Measurements from ENCODE around the gene C16orf87. TPM values are rescaled to one million over a fixed set of nuclear protein-coding genes. Genes with fewer than 3 reads are reported as not detected.

C16orf87 gene
- total RNA-seq, 1 donor = 9.8 TPM

- Histone ChIP-seq H3K9me3 (ENCODE audit: low read depth, low read length) (no peaks in the 10 kb centered on the region), H3K27me3 (ENCODE audit: insufficient read depth, low read length) (no peaks in the 10 kb centered on the region), H4K20me1 (ENCODE audit: insufficient read depth, low read length) (no peaks in the 10 kb centered on the region), H3K36me3 (ENCODE audit: insufficient read depth, low read length) (no peaks in the 10 kb centered on the region), H3K27ac (ENCODE audit: low read depth, low read length) (no peak overlapping the region), H3K4me2 (ENCODE audit: insufficient read depth, low read length) (no peak overlapping the region), H3K4me3 (ENCODE audit: insufficient read depth, low read length) (no peak overlapping the region), H3K4me1 (ENCODE audit: insufficient read depth, low read length) (no peaks in the 10 kb centered on the region), H3K79me2 (ENCODE audit: insufficient read depth, low read length) (no peaks in the 10 kb centered on the region), H2AFZ (ENCODE audit: low read length) (no peak overlapping the region)
- no peak for TF ChIP-seq CTCF (IDR thresholded peaks at IDR 0.05; ENCODE audit: extremely low read depth, low read depth, low read length)
- no peak for DNase-seq (ENCODE audit: insufficient read length, low spot score, missing footprints)
These were observed 34.2 kb downstream of the C16orf87 start for GRCh38 chr16:46796764-46797269.

GRCh38 chr16:46793841-46794240, 37.1 kb downstream of the C16orf87 start:
- no peaks in the 10 kb centered on the region for H3K27me3 ChIP-seq (ENCODE audit: insufficient read depth, low read length)
- H3K79me2 ChIP-seq (ENCODE audit: insufficient read depth, low read length) = no peaks in the 10 kb centered on the region
- peaks cover 3% of the 10 kb centered on the region for H3K4me1 ChIP-seq (ENCODE audit: insufficient read depth, low read length)
- H2AFZ ChIP-seq (ENCODE audit: low read length) = no peak overlapping the region
- DNase-seq (ENCODE audit: insufficient read length, low spot score, missing footprints) = no peak
- no peak overlapping the region for H3K4me3 ChIP-seq (ENCODE audit: insufficient read depth, low read length)
- no peak for TF ChIP-seq CTCF (IDR thresholded peaks at IDR 0.05; ENCODE audit: extremely low read depth, low read depth, low read length)
- H4K20me1 ChIP-seq (ENCODE audit: insufficient read depth, low read length) = no peaks in the 10 kb centered on the region
- H3K27ac ChIP-seq (ENCODE audit: low read depth, low read length) = no peak overlapping the region
- H3K4me2 ChIP-seq (ENCODE audit: insufficient read depth, low read length) = no peak overlapping the region
- H3K9me3 ChIP-seq (ENCODE audit: low read depth, low read length) = no peaks in the 10 kb centered on the region
- H3K36me3 ChIP-seq (ENCODE audit: insufficient read depth, low read length) = no peaks in the 10 kb centered on the region

- H3K9me3 ChIP-seq (ENCODE audit: low read depth, low read length) = no peaks in the 10 kb centered on the region
- no peaks in the 10 kb centered on the region for H4K20me1 ChIP-seq (ENCODE audit: insufficient read depth, low read length)
- peak overlapping the region; percentile 79 for H3K4me2 ChIP-seq (ENCODE audit: insufficient read depth, low read length)
- peaks cover 3% of the 10 kb centered on the region for H3K4me1 ChIP-seq (ENCODE audit: insufficient read depth, low read length)
- DNase-seq (ENCODE audit: insufficient read length, low spot score, missing footprints) = peak; percentile 49
- peak overlapping the region; percentile 83 for H3K4me3 ChIP-seq (ENCODE audit: insufficient read depth, low read length)
- TF ChIP-seq CTCF (IDR thresholded peaks at IDR 0.05; ENCODE audit: extremely low read depth, low read depth, low read length) = no peak
- H3K36me3 ChIP-seq (ENCODE audit: insufficient read depth, low read length) = no peaks in the 10 kb centered on the region
- H3K79me2 ChIP-seq (ENCODE audit: insufficient read depth, low read length) = no peaks in the 10 kb centered on the region
- peak overlapping the region; percentile 51 for H3K27ac ChIP-seq (ENCODE audit: low read depth, low read length)
- H3K27me3 ChIP-seq (ENCODE audit: insufficient read depth, low read length) = no peaks in the 10 kb centered on the region
- H2AFZ ChIP-seq (ENCODE audit: low read length) = peak overlapping the region; percentile 91
These were observed 40.2 kb downstream of the C16orf87 start for GRCh38 chr16:46790599-46791270.

GRCh38 chr16:46789499-46790414, 41.2 kb downstream of the C16orf87 start:
- H3K27me3 ChIP-seq (ENCODE audit: insufficient read depth, low read length) = no peaks in the 10 kb centered on the region
- H3K27ac ChIP-seq (ENCODE audit: low read depth, low read length) = peak overlapping the region; percentile 51
- no peaks in the 10 kb centered on the region for H3K79me2 ChIP-seq (ENCODE audit: insufficient read depth, low read length)
- peak; percentile 93 for DNase-seq (ENCODE audit: insufficient read length, low spot score, missing footprints)
- H2AFZ ChIP-seq (ENCODE audit: low read length) = peak overlapping the region; percentile 91
- peaks cover 3% of the 10 kb centered on the region for H3K4me1 ChIP-seq (ENCODE audit: insufficient read depth, low read length)
- H3K36me3 ChIP-seq (ENCODE audit: insufficient read depth, low read length) = no peaks in the 10 kb centered on the region
- H3K4me3 ChIP-seq (ENCODE audit: insufficient read depth, low read length) = peak overlapping the region; percentile 83
- H4K20me1 ChIP-seq (ENCODE audit: insufficient read depth, low read length) = no peaks in the 10 kb centered on the region
- H3K9me3 ChIP-seq (ENCODE audit: low read depth, low read length) = no peaks in the 10 kb centered on the region
- no peak for TF ChIP-seq CTCF (IDR thresholded peaks at IDR 0.05; ENCODE audit: extremely low read depth, low read depth, low read length)
- H3K4me2 ChIP-seq (ENCODE audit: insufficient read depth, low read length) = peak overlapping the region; percentile 79
